Measurements from ENCODE around the gene C11orf91.

The C11orf91 gene, protein sequence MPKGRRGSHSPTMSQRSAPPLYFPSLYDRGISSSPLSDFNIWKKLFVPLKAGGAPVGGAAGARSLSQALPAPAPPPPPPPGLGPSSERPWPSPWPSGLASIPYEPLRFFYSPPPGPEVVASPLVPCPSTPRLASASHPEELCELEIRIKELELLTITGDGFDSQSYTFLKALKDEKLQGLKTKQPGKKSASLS

DNA sequence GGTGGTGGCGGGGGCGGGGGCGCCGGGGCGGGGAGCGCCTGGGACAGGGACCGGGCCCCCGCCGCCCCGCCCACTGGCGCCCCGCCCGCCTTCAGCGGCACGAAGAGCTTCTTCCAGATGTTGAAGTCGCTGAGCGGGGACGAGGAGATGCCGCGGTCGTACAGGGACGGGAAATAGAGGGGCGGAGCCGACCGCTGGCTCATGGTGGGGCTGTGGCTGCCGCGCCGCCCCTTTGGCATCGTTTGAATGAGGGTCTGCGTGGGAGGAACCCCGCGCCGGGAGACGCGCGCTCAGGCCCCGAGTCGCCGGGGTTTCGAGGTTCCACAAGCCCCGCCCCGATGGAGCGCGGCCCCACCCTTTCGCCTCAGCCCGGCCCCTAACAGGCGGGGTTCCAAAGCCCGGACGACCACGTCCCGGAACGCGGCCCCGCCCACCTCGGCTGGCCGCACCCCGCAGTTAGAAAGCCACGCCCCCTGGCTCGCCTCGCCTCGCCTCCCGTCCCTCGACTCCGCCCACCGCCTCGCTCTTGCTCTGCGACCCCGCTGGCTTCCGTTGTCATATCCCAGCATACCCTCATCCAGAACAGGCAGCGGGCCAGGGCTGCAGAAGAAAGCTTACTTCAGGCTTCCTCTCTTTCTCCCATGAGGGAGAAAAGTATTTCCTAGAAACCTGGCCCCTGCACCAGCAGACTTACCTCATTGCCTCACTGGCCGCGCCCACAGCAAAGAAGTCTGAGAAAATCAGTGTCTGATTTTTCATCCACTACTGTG is at the start of gene C11orf91:
Gene C11orf91 (minus strand): TSS at position 325 of the 770 bp plus-strand sequence. CDS start 86 bp downstream, at position 239.
- TF ChIP-seq, protein P1, sequence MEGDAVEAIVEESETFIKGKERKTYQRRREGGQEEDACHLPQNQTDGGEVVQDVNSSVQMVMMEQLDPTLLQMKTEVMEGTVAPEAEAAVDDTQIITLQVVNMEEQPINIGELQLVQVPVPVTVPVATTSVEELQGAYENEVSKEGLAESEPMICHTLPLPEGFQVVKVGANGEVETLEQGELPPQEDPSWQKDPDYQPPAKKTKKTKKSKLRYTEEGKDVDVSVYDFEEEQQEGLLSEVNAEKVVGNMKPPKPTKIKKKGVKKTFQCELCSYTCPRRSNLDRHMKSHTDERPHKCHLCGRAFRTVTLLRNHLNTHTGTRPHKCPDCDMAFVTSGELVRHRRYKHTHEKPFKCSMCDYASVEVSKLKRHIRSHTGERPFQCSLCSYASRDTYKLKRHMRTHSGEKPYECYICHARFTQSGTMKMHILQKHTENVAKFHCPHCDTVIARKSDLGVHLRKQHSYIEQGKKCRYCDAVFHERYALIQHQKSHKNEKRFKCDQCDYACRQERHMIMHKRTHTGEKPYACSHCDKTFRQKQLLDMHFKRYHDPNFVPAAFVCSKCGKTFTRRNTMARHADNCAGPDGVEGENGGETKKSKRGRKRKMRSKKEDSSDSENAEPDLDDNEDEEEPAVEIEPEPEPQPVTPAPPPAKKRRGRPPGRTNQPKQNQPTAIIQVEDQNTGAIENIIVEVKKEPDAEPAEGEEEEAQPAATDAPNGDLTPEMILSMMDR (conservative IDR thresholded peaks at IDR 0.05): no peak
- peak within 1 kb of the TSS; percentile 48 for H3K27ac ChIP-seq

DNA sequence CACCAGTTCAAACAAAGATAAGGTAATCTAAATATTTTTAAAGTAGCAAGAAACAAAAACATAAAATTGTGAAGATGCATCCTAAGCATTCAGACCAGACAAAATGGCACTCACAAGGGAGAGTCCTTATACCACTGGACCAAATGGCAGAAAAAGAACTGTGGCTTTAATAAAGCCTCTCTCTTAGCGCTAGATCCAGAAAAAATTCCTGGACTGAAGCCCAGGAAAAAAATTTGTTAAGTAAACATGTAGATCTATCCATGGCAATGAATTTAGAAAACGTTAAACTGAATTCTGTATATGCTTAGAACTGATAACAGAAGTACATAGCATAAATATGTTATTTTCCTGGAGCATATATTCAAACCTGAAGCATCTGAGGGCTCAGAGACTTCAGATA is 47.4 kb upstream of the C11orf91 start:
- H3K27ac ChIP-seq: no peak overlapping the region
- TF ChIP-seq, protein P1 (conservative IDR thresholded peaks at IDR 0.05): no peak

DNA sequence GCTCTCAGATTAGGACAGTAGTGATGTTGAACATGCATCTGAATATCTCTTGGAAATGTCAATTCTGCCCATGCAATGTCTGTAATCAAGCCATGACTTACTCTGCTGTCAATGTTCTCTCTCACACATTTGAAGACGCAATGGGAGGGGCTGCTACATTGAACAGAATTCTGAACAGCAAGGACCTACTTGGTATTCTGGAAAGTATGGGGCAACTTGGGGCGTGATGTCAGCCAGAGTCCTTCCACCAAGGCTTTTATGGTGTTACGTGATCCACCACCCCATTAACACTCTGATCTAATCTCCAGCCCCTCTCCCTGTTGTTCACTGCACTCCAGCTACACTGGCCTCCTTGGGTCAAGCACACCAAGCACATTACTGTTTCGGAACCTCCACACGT is 42.7 kb upstream of the C11orf91 start:
- TF ChIP-seq, protein P1 (conservative IDR thresholded peaks at IDR 0.05): no peak

DNA sequence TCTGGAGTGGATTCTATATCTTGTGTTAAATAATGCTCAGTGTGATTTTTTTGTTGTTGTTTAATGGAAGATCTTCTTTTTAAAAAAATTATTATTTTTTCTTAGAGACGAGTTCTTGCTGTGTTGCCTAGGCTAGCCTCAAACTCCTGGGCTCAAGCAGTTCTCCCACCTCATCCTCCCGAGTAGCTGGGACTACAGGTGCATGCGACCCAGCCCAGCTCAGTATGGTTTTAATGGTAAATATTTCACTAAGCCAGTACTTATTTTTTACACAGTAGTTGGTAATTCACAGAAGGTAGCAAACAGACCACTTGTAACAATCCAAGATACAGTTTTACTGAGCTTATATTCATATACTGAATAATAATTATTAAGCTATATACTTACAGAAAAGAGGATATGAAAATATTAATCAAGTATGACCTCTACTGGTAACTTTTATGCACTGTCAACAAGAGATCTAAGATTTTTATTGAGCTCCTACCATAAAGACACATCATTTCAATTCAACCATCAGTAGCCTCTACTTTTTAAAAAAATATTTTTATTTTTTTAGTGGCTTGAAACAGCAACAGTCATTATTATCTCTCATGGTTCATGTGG is 41.7 kb upstream of the C11orf91 start:
- H3K27ac ChIP-seq: no peak overlapping the region
- TF ChIP-seq, protein P1 (conservative IDR thresholded peaks at IDR 0.05): peak; percentile 72

More for the DNA sequence above, 42.7 kb upstream of the C11orf91 start:
- H3K27ac ChIP-seq: no peak overlapping the region

DNA sequence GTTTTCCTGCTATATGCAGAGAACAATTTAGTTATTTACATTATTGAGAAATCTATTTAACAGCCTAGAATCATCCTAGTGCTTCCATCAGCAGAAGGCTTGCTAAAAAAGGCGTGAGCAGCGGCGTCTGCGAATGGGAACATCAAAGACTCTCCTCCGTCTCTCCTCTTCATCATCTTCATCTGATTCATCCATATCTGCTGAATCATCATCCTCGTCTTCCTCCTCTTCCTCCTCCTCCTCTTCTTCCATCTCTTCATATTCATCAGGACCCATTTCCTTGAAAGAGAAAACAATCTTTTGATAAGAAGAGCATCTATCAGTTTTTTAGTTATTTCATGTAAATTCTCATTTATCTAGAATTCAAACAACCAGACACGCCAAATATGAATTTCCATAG is 41.2 kb upstream of the C11orf91 start:
- H3K27ac ChIP-seq: no peak overlapping the region
- TF ChIP-seq, protein P1 (conservative IDR thresholded peaks at IDR 0.05): no peak

DNA sequence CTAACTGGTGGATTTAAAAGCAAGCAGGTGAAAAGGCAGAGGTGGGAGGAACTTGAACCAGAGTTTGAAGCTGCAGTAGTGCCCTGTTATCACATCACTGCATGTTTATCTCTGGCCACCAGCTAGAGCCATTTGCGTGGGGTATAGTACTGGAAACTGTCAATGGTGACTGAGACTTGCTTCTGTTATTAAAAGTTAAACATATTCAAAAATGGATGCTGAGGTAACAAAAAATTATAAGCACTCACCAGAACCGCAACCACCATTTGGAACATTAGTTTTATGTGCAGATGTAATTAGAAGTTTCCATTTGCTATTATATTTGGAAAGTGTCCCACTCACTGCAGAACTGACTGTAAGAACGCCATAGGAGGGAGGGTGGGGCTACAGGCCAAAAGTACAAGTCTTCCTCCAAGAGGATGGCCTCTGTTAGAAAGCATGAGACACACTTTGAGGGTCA is 36.8 kb upstream of the C11orf91 start:
- TF ChIP-seq, protein P1 (conservative IDR thresholded peaks at IDR 0.05): no peak
- peak overlapping the region; percentile 81 for H3K27ac ChIP-seq

DNA sequence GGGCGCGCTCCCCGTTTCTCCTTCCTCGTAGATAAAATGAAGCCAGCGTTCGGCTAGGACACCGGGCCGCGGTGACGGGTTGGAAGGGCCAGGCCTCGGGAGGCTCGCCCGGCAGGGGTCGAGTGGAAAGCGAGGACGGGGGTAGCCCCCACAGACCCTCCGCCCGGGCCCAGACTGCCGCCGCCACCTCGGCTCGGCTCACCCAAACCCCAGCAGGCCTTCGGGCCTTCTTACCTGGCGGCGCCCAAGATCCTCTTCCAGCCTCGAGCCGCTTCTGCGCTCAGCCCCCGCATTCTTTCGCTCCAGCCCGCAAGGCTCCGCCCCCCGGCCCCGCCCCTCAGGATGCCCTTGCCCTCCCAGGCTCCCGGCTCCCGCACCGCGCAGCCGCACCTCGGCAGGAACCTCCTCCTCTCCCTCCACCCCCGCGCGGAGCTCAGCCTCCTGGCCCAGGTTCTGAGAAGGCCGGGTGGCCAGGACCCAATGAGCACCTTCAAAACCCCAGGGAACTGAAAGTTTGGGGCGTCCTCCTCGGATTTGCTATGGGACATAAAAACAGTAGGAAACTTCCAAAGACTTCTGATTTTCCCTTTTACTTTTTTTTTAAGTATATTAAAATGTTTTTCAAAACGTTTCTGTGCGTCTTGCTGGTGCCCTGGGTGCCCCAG is 35.7 kb upstream of the C11orf91 start, which contains the start of gene CD59:
Gene CD59 (minus strand): TSS at position 276 of the 665 bp plus-strand sequence. CDS start 13,978 bp downstream, outside the sequence.
- H3K27ac ChIP-seq: peak within 1 kb of the TSS; percentile 81
- TF ChIP-seq, protein P1 (conservative IDR thresholded peaks at IDR 0.05): no peak; the same call in 1 of the 2 replicates
